ENCODE results near the gene ZDHHC11B. TPM values are rescaled to one million over a fixed set of nuclear protein-coding genes. Genes with fewer than 3 reads are reported as not detected.
"Not testable (repeated sequence)": the region's sequence is repeated elsewhere in the genome, so short reads cannot be mapped to it uniquely, and the experiment has no call there.

Gene ZDHHC11B
- total and polyA plus RNA-seq, 2 of the 13 experiments (the other 11 are each of a cell fraction or from before 2014, with no cell fraction given) = 0.11 to 0.12 TPM

DNA sequence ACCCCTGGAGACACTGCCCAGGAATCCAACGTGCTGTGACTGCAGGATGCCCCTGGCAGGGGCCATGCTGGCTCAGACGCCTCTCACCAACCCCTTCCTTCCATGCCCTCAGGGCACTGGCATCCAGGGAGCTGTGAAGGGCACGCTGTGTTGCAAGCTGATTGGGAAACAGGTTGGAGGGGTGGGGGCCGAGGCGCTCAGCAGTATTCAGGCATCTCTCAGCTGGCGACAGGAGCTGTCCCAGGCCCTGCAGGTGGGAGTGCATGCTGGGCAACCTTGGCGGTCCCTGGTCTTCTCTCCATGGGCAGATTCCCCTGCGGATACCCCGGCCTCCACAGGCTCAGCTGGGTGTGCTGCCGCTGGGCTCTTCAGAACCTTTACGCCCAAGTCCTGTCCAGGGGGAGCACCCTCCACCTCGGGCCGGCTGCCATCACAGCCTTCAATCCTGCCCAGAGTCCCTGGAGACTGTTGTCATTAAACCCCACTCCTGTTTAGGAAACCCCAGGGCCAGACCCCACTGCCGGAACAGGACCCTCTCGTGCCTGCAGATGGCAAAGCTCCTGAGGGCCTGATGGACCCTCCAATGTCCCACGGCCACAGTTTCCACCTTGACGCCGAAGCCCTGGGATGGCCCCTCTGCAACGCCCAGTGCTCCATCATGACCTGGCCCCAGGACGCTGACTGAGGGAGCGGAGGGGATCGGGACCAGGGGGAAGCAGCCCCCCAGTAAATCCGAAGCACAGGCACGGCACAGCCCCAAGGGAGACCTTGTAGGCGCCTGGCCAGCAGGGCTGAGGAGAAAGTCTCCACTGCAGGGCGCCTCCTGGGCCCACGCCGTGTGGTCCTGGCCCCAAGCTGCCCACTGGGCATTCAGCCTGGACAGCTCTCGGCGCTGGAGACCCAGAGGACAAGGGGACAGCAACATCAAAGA, 100.7 kb downstream of the ZDHHC11B start:
- no TSS peak for BruUV-seq (replicated peaks)
- Histone ChIP-seq H3K4me1 (ENCODE audit: insufficient read depth, low read length) (no peaks in the 10 kb centered on the region), H3K27me3 (ENCODE audit: control insufficient read depth in 1 of 2, insufficient read depth in 2 of 2, low read length in 2 of 2) (peaks cover 4 to 18% of the 10 kb centered on the region in 2 experiments; a peak in 4 of 5 replicates), H3K9me3 (ENCODE audit: low read length) (no peaks in the 10 kb centered on the region), H3K36me3 (replicated peaks in 1 of 2; ENCODE audit: control insufficient read depth in 1 of 2, insufficient read depth in 2 of 2, low read length in 2 of 2) (no peaks in the 10 kb centered on the region), H3K9ac (ENCODE audit: insufficient read depth, low read depth, low read length) (no peak overlapping the region), H3K4me2 (ENCODE audit: low read depth, low read length) (no peak overlapping the region), H3K27ac (ENCODE audit: extremely low read length, insufficient read depth, low read length) (no peak overlapping the region), H3K4me3 (replicated peaks in 1 of 3; ENCODE audit: insufficient read depth in 1 of 3, low read depth in 2 of 3, low read length in 3 of 3) (no peak overlapping the region), H4K20me1 (ENCODE audit: insufficient read depth, low read length) (no peaks in the 10 kb centered on the region), H3K79me2 (ENCODE audit: insufficient read depth, low read length) (no peaks in the 10 kb centered on the region), H2AFZ (ENCODE audit: low read length) (no peak overlapping the region)
- ChIA-PET CTCF (ENCODE audit: low intra/inter-chr PET ratio, low total read pairs) (no interaction called here), POLR2A (no interaction called here)
- TF ChIP-seq ZNF263 (CRISPR knock-in tag; IDR thresholded peaks at IDR 0.05) (no peak), ZNF761 (CRISPR knock-in tag; conservative IDR thresholded peaks at IDR 0.05) (no peak), SALL1 (CRISPR knock-in tag; IDR thresholded peaks at IDR 0.05) (no peak), ERF (CRISPR knock-in tag; IDR thresholded peaks at IDR 0.05) (no peak)
- TF ChIP-seq, protein P1, sequence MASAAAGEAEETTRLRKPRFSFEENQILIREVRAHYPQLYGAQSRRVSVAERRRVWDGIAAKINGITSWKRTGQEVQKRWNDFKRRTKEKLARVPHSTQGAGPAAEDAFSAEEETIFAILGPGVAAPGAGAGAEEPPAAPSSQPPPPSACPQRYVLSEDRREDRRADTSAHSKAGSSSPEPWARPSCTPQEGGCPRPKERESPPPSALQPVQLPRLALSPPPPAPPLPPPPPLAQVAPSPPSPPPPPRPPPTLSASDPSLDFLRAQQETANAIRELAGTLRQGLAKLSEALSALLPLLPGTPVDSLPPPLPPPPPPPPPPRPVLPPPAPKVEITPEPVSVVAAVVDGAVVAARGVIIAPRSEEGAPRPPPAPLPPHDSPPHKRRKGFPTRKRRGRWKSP (CRISPR knock-in tag; IDR thresholded peaks at IDR 0.05) = no peak
- in situ Hi-C loops (cut with HindIII; ENCODE audit: extremely low pct_ligation_motif_present, low pct_unique_long_range_greater_than_20kb) (loop anchor here (10.0 kb wide), 1 partner anchor 91 kb away; no protein-coding TSS in a partner anchor), intact Hi-C loops (cut with micrococcal nuclease; ENCODE audit: unreplicated experiment) (no loop called here)
- ATAC-seq (no peak), FAIRE-seq (no peak), DNase-seq (ENCODE audit: low spot score) (no peak)
- 16% methylated on average over 8 of the region's 30 CpGs for WGBS (ENCODE audit: low lambda C conversion rate)

DNA sequence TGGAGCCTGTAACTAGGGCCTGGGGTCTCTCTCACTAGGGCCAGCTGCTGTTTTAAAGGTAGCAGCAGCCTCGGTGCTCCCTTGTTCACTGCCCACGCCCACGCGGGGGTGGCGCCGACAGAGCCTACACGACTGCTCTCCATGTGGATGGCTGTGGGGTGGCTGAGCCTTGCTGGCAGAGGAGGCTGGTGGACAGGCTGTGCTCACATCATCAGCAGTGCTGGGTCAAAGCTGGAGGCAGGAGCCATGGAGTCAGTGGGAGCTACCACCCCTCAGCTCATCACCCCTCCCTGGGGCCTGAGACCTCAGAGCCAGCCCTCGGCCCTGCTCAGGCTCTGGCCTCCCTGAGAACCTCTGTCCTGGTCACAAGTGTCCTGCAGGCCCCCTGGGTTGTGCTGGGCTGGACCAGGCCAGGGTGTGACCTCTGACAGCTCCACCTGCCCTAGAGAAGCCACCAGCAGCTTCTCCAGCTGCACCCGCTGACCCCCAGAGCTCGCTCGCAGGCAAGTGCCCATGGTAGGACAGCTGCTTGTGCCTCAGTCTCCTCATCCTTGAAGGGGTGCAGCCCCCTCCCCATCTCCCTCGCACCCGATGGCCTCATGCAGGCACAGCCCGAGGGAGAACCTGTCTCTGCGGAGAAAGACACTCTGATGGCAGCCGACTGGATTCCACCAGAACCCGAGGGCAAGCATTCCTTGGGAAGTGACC, 101.7 kb downstream of the ZDHHC11B start:
- H3K4me2 ChIP-seq (ENCODE audit: low read depth, low read length); H3K27ac ChIP-seq (ENCODE audit: extremely low read length, insufficient read depth, low read length); CTCF ChIA-PET (ENCODE audit: low intra/inter-chr PET ratio, low total read pairs); FAIRE-seq; H4K20me1 ChIP-seq (ENCODE audit: insufficient read depth, low read length); H3K9ac ChIP-seq (ENCODE audit: insufficient read depth, low read depth, low read length); H3K79me2 ChIP-seq (ENCODE audit: insufficient read depth, low read length); BruUV-seq (replicated peaks); H3K4me1 ChIP-seq (ENCODE audit: insufficient read depth, low read length); H3K4me3 ChIP-seq (replicated peaks in 1 of 3; ENCODE audit: insufficient read depth in 1 of 3, low read depth in 2 of 3, low read length in 3 of 3); intact Hi-C loops (cut with micrococcal nuclease; ENCODE audit: unreplicated experiment); H2AFZ ChIP-seq (ENCODE audit: low read length); ATAC-seq; DNase-seq (ENCODE audit: low spot score); H3K36me3 ChIP-seq (replicated peaks in 1 of 2; ENCODE audit: control insufficient read depth in 1 of 2, insufficient read depth in 2 of 2, low read length in 2 of 2); H3K9me3 ChIP-seq (ENCODE audit: low read length): not testable (repeated sequence)
- POLR2A ChIA-PET = interaction anchor here (0.6 kb wide), 1 partner anchor 10 kb away, joined by 3 read pairs; no protein-coding TSS in a partner anchor
- H3K27me3 ChIP-seq (ENCODE audit: control insufficient read depth in 1 of 2, insufficient read depth in 2 of 2, low read length in 2 of 2) = peaks cover 4 to 18% of the 10 kb centered on the region in 2 experiments; a peak in 4 of 5 replicates
- 19% methylated on average over 5 of the region's 17 CpGs for WGBS (ENCODE audit: low lambda C conversion rate)
- in situ Hi-C loops (cut with HindIII; ENCODE audit: extremely low pct_ligation_motif_present, low pct_unique_long_range_greater_than_20kb) = loop anchor here (10.0 kb wide), 1 partner anchor 92 kb away; no protein-coding TSS in a partner anchor

DNA sequence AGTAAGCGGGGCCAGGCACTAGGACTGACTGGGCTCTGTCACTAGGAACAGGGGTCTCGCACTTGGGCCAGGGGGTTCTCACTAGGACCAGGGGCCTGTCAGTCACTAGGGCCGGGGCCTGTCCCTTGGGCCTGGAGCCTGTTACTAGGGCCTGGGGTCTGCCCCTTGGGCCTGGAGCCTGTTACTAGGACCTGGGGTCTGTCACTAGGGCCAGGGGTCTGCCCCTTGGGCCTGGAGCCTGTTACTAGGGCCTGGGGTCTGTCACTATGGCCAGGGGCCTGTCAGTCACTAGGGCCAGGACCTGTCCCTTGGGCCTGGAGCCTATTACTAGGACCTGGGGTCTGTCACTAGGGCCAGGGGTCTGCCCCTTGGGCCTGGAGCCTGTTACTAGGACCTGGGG, 102.3 kb downstream of the ZDHHC11B start:
- peaks cover 6 to 18% of the 10 kb centered on the region in 2 experiments; a peak in 4 of 5 replicates for H3K27me3 ChIP-seq (ENCODE audit: control insufficient read depth in 1 of 2, insufficient read depth in 2 of 2, low read length in 2 of 2)
- CTCF ChIA-PET (ENCODE audit: low intra/inter-chr PET ratio, low total read pairs); H3K4me3 ChIP-seq (replicated peaks in 1 of 3; ENCODE audit: insufficient read depth in 1 of 3, low read depth in 2 of 3, low read length in 3 of 3); H3K36me3 ChIP-seq (replicated peaks in 1 of 2; ENCODE audit: control insufficient read depth in 1 of 2, insufficient read depth in 2 of 2, low read length in 2 of 2); POLR2A ChIA-PET; H3K79me2 ChIP-seq (ENCODE audit: insufficient read depth, low read length); H3K4me2 ChIP-seq (ENCODE audit: low read depth, low read length); H3K27ac ChIP-seq (ENCODE audit: extremely low read length, insufficient read depth, low read length); ATAC-seq; H3K9me3 ChIP-seq (ENCODE audit: low read length); intact Hi-C loops (cut with micrococcal nuclease; ENCODE audit: unreplicated experiment); DNase-seq (ENCODE audit: low spot score); H4K20me1 ChIP-seq (ENCODE audit: insufficient read depth, low read length); H2AFZ ChIP-seq (ENCODE audit: low read length); BruUV-seq (replicated peaks); H3K9ac ChIP-seq (ENCODE audit: insufficient read depth, low read depth, low read length); H3K4me1 ChIP-seq (ENCODE audit: insufficient read depth, low read length); FAIRE-seq: not testable (repeated sequence)
- in situ Hi-C loops (cut with HindIII; ENCODE audit: extremely low pct_ligation_motif_present, low pct_unique_long_range_greater_than_20kb) = loop anchor here (10.0 kb wide), 1 partner anchor 93 kb away; no protein-coding TSS in a partner anchor
- no CpG with 5 or more reads among the region's 3 CpGs for WGBS (ENCODE audit: low lambda C conversion rate)
